Endothelial cell of umbilical vein (primary cell): ENCODE data around the gene PDE4B. TPM values are rescaled to one million over a fixed set of nuclear protein-coding genes. Genes with fewer than 3 reads are reported as not detected.

Source experiments
- BruUV-seq: library from RNA; stranded (reverse); fragments of 400-500 nt; replicated peaks from 2 replicates; lab custom pipeline; 2021; lab: Mats Ljungman, UMichigan
- CTCF ChIA-PET: fragments of 300-600, 350-600 bp; sonication (Branson Sonifier 250); formaldehyde crosslinking; loops from one replicate; lab custom pipeline; 2021; ENCODE audit warnings: antibody characterized with exemption, inconsistent platforms; lab: Charles Lee
- POLR2A ChIA-PET: fragments of 300-600, 350-600 bp; sonication (Branson Sonifier 250); formaldehyde crosslinking; loops from one replicate; lab custom pipeline; 2021; ENCODE audit warnings: antibody characterized with exemption, inconsistent platforms; lab: Charles Lee
- DNase-seq: peaks from one replicate; pipeline ENCODE4 v3.0.0-alpha.2; 2011; ENCODE audit warnings: low read depth, low spot score
- FAIRE-seq: peaks from 2 replicates; lab custom pipeline; 2011; peaks lifted over from hg19 to GRCh38; lab: Jason Lieb, UNC
- H2AFZ ChIP-seq: 2 replicates; pipeline ENCODE4 v1.6.0; 2012; ENCODE audit warnings: low read depth, low read length, control low read depth, inconsistent platforms
- H3K27ac ChIP-seq: 2 replicates; pipeline ENCODE4 v1.5.1; 2011; ENCODE audit warnings: low read depth, mild to moderate bottlenecking, control low read depth, low read length, moderate library complexity; ENCODE audit not compliant: insufficient read depth
- H3K27me3 ChIP-seq, 2 experiments: 2 replicates each; pipeline versions ENCODE4 v1.6.0 to v1.6.1; 2011; ENCODE audit warnings: low read length in 2 of 2, mixed read lengths in 1 of 2; ENCODE audit not compliant: control insufficient read depth in 2 of 2, insufficient read depth in 2 of 2
- H3K36me3 ChIP-seq, 2 experiments: 2 replicates in 1 of 2; 3 replicates in 1 of 2; pipeline ENCODE4 v1.5.1; 2011; ENCODE audit warnings: low read length in 2 of 2, mild to moderate bottlenecking in 1 of 2, moderate library complexity in 1 of 2; ENCODE audit not compliant: control insufficient read depth in 2 of 2, insufficient read depth in 2 of 2; ENCODE audit errors: extremely low read depth in 1 of 2
- H3K4me1 ChIP-seq: 3 replicates; pipeline ENCODE4 v1.5.1; 2011; ENCODE audit warnings: mild to moderate bottlenecking, low read length; ENCODE audit not compliant: control insufficient read depth, insufficient read depth; ENCODE audit errors: extremely low read depth
- H3K4me2 ChIP-seq: 2 replicates; pipeline ENCODE4 v1.6.1; 2011; ENCODE audit warnings: low read length, control low read depth, mixed read lengths; ENCODE audit not compliant: insufficient read depth
- H3K4me3 ChIP-seq, 3 experiments: fragments of 200-600 bp in 1 of 3; sonication (generic), shearing (Covaris generic) in 1 of 3; replicated peaks in 1 of 3; 2 replicates each; pipeline ENCODE4 v1.5.1; 2011 to 2016; ENCODE audit warnings: control low read depth in 3 of 3, low read length in 3 of 3, mild to moderate bottlenecking in 2 of 3, inconsistent platforms in 1 of 3, low read depth in 1 of 3, moderate library complexity in 1 of 3; ENCODE audit not compliant: insufficient read depth in 1 of 3
- H3K79me2 ChIP-seq: 2 replicates; pipeline ENCODE4 v1.6.0; 2012; ENCODE audit warnings: low read length, inconsistent platforms; ENCODE audit not compliant: control insufficient read depth, insufficient read depth
- H3K9ac ChIP-seq: replicated peaks from 2 replicates; pipeline ENCODE3; 2011; ENCODE audit warnings: low read length, control low read depth; ENCODE audit not compliant: insufficient read depth; ENCODE audit errors: extremely low read depth
- H3K9me1 ChIP-seq: replicated peaks from 3 replicates; pipeline ENCODE4 v1.6.0; 2011; ENCODE audit warnings: mild to moderate bottlenecking, low read length; ENCODE audit not compliant: control insufficient read depth, insufficient read depth; ENCODE audit errors: extremely low read depth
- H3K9me3 ChIP-seq: replicated peaks from 2 replicates; pipeline ENCODE4 v1.5.1; 2012; ENCODE audit warnings: low read length, inconsistent platforms; ENCODE audit not compliant: control insufficient read depth, insufficient read depth
- H4K20me1 ChIP-seq: replicated peaks from 2 replicates; pipeline ENCODE3; 2011; ENCODE audit warnings: mild to moderate bottlenecking, low read length; ENCODE audit not compliant: control insufficient read depth, insufficient read depth; ENCODE audit errors: extremely low read depth
- CTCF ChIP-seq, 2 donors: IDR thresholded peaks; 1 replicate in 1 of 2; 2 replicates in 1 of 2; pipeline ENCODE4 v1.5.1; 2011; ENCODE audit warnings: low read length in 2 of 2, mild to moderate bottlenecking in 2 of 2, moderate library complexity in 2 of 2, control low read depth in 1 of 2, inconsistent platforms in 1 of 2, low read depth in 1 of 2; ENCODE audit not compliant: insufficient read depth in 1 of 2; ENCODE audit errors: extremely low read depth in 1 of 2
- EZH2 ChIP-seq: IDR thresholded peaks from 2 replicates; pipeline ENCODE4 v1.6.1; 2012; ENCODE audit warnings: borderline replicate concordance, low read depth, mild to moderate bottlenecking, moderate library complexity, low read length, inconsistent platforms; ENCODE audit not compliant: severe bottlenecking
- FOS ChIP-seq: IDR thresholded peaks from 2 replicates; pipeline ENCODE4 v1.6.1; 2011; ENCODE audit warnings: mild to moderate bottlenecking, low read length, moderate library complexity, borderline replicate concordance; ENCODE audit not compliant: insufficient read depth
- GATA2 ChIP-seq: IDR thresholded peaks from 2 replicates; pipeline ENCODE4 v1.7.0; 2011; ENCODE audit warnings: low read depth, mild to moderate bottlenecking, moderate library complexity, mixed read lengths, low read length; ENCODE audit not compliant: insufficient read length, insufficient read depth
- JUN ChIP-seq: IDR thresholded peaks from 2 replicates; pipeline ENCODE4 v1.6.1; 2011; ENCODE audit warnings: borderline replicate concordance, low read depth; ENCODE audit not compliant: insufficient read length, insufficient read depth
- MAX ChIP-seq: IDR thresholded peaks from 2 replicates; pipeline ENCODE4 v1.6.1; 2011; ENCODE audit not compliant: insufficient read depth, insufficient read length
- MYC ChIP-seq: IDR thresholded peaks from one replicate; pipeline ENCODE4 v1.6.1; 2011; ENCODE audit warnings: mild to moderate bottlenecking, low read depth, low read length
- POLR2A ChIP-seq: IDR thresholded peaks from 2 replicates; pipeline ENCODE4 v1.6.1; 2012; ENCODE audit warnings: low read depth, mild to moderate bottlenecking, control low read depth, low read length
- POLR2AphosphoS5 ChIP-seq: IDR thresholded peaks from 2 replicates; pipeline ENCODE4 v1.6.1; 2012; ENCODE audit warnings: low read depth, mild to moderate bottlenecking, control low read depth, low read length, moderate library complexity; ENCODE audit not compliant: insufficient read depth
- dilution Hi-C: fragments of 300-500 bp; cut with MboI; formaldehyde crosslinking; loops from one replicate; pipeline ENCODE4 v1.15.0; 2019; ENCODE audit warnings: low sequenced_read_pairs; ENCODE audit not compliant: extremely low pct_ligation_motif_present
- intact Hi-C: fragments of 100-400 bp; cut with micrococcal nuclease; formaldehyde crosslinking; loops from one replicate; pipeline ENCODE4 v1.10.0; 2022
- polyA plus RNA-seq, 4 experiments: library from polyadenylated mRNA; depleted of rRNA in 3 of 4; stranded (reverse) in 3 of 4; unstranded in 1 of 4; fragments of >200 nt; gene quantifications; 2 replicates each; pipeline versions ENCODE4 v1.2.1 to v1.2.3, GENCODE V29; 2011 to 2012; ENCODE audit warnings: missing spikeins in 1 of 4
- total RNA-seq: library from RNA; stranded (reverse); gene quantifications from 2 replicates; pipeline ENCODE4 v1.2.3, GENCODE V29; 2021

The PDE4B gene
- total and polyA plus RNA-seq, 2 donors (not counting 3 experiments of a cell fraction or from before 2014, with no cell fraction given) = 63.5 to 69.8 TPM

- DNase-seq (no peak), FAIRE-seq (no peak)
- Histone ChIP-seq H3K9ac (no peak overlapping the region), H3K9me1 (no peaks in the 10 kb centered on the region), H3K9me3 (no peaks in the 10 kb centered on the region), H3K36me3 (no peaks in the 10 kb centered on the region), H4K20me1 (no peaks in the 10 kb centered on the region), H3K79me2 (no peaks in the 10 kb centered on the region), H3K4me2 (no peak overlapping the region), H2AFZ (no peak overlapping the region), H3K27me3 (no peaks in the 10 kb centered on the region), H3K4me1 (no peaks in the 10 kb centered on the region), H3K4me3 (no peak overlapping the region), H3K27ac (no peak overlapping the region)
- CTCF ChIA-PET = no interaction called here
- dilution Hi-C loops (no loop called here), intact Hi-C loops (no loop called here)
- TF ChIP-seq MYC (no peak), POLR2AphosphoS5 (no peak), JUN (no peak), FOS (no peak), MAX (no peak), EZH2 (no peak), CTCF (IDR thresholded peaks at IDR 0.05; ENCODE audit: extremely low read depth in 1 of 2, insufficient read depth in 1 of 2, low read depth in 1 of 2, low read length in 2 of 2) (no peak), GATA2 (no peak), POLR2A (no peak)
- POLR2A ChIA-PET = no interaction called here
- BruUV-seq = no TSS peak
Observed at GRCh38 chr1:65804584-65804983, 11.9 kb downstream of the PDE4B start.
